GM21515 (cell line): ENCODE measurements around the gene TGFBR1.
A peak's percentile ranks its signal among the peaks of the same experiment; 100 is the strongest.

Experiments
- ATAC-seq: cut with Tn5 transposase; IDR thresholded peaks from one replicate; pipeline ENCODE4 v1.9.1; 2021; ENCODE audit not compliant: unreplicated experiment

TGFBR1 gene

DNA sequence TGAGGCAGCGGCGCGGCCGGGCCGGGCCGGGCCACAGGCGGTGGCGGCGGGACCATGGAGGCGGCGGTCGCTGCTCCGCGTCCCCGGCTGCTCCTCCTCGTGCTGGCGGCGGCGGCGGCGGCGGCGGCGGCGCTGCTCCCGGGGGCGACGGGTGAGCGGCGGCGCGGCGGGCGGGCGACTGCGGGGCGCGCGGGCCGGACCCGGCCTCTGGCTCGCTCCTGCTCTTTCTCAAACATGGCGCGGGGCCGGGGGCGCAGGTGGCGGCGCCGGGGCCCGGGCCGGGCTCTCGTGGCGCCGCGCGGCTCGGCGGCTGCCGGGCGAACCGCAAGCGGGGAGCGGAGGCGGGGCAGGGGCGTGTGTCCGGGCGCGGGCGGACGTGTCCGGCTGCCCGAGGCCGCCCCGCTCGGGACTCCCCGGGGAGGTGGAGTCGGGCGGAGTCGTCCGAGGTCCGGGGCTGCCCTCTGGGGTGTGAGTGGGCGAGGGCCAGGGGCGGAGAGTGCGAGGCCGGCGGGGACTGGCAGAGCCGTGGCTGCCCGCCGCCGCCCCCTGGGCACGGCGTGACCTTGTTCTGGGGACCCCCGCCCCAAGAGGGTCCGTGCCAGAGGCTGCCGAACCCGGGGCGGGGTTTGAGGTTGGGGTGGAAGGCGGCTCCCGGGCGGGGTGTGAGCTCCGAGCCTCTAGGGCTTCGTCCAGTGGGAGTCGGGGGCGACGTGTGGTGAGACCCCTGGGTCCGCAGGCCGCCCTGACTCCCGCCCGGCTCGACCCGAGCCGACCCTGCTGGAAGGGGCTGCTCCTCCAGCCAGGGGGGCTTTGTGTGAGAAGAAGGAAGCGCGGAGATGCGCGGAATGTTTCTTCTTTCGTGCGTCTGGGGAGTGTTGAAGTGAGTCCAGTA is 485 bp downstream of the TGFBR1 start:
- ATAC-seq, result peak; percentile 48

DNA sequence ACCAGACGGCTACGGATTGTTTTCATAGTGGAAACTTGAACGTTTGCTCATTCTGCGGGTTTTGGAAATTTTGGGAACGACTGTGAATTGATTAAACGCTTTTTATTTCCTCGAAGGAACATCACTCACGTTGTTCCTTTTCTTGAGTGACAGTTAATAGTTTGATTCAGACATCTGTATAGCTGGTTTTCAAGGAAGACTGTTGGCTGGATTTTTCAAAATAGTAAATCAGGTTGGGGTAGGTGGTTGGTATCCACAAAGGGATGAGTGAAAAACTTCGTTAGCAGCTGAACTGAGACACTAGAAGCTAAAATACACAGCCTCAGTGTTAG is 1.1 kb downstream of the TGFBR1 start:
- ATAC-seq, result no peak

DNA sequence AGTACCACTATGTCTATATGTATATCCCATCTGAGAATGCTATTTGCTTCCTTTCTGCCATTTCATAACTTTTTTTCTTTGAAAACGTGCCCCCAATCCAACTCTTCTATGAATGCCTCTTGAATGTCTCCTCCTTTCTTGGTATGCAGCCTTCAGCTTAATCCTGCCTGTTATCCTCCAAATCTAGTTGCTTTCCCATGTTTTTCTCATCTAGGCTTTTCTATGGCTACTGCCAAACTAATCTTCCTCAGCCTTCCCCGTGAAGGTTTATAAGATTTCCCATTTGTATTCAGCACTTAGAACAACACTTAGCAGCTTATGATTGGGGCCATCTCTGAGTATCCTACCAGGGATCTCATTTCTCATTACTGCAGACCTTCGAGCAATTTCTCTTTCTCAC is 2.5 kb downstream of the TGFBR1 start:
- no peak for ATAC-seq

DNA sequence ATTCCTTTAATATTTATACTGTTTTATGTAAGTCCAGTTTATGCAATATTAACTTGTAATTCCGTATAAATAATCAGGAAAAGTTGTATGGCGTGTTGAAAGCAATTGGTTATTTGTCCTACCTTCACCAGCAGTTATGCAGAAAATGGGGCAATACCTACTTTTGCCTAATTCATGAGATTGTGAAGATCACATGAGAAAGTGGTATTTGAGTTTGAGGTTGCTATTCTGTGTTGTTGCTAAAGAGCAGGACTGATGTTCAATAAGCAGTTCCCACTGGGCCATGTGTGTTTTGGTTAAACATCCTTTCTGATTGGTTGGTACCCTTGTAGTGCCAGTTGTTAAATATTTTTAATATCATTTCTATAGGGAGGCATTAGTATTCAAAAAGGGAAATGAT is 3.2 kb downstream of the TGFBR1 start:
- ATAC-seq, result no peak

GRCh38 chr9:99109522-99109921 is 4.6 kb downstream of the TGFBR1 start:
- no peak for ATAC-seq

- ATAC-seq, result no peak
Measured at GRCh38 chr9:99112750-99113413, 8.0 kb downstream of the TGFBR1 start.

- ATAC-seq, result no peak
Measured at GRCh38 chr9:99113414-99114048, 8.6 kb downstream of the TGFBR1 start.

DNA sequence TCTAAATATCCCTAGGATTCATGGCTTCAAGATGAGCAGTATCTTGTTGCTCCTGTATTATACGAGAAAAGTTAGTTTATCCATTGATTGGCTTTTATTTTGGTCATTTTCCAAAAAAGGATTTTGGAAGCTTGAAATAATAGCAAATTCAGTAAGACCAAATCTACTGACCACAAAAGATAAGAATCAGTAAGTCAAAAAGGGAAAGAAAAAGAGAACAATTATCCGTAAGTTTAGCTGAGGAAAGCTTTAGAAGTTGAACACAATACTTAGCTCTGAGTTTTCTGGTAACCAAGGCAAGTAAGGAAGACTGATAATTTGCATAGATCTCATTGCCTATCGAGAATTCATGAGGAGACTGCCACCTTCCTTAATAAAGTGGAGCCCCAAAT is 9.1 kb downstream of the TGFBR1 start:
- no peak for ATAC-seq

GRCh38 chr9:99114846-99115500 is 10.1 kb downstream of the TGFBR1 start:
- ATAC-seq, result no peak

DNA sequence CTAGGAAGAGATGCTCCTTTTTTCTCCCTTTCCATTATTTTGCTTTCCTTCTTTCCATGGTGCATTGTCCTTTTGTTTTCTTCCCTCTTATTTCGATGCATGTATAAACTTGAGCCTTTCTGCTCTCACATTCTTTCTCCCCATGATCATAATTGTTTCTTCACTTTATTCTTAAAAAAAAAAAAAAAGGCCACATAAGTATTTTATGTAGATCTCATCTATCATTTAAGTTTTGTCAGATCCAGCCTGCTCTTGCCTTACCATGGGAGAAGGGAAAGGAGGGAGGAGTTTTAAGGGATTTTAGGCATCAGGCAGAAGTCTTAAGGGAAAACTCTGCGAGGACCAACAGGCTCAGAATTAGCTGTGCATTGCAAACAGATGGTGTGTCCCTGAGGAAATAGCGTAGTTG is 11.1 kb downstream of the TGFBR1 start:
- no peak for ATAC-seq

DNA sequence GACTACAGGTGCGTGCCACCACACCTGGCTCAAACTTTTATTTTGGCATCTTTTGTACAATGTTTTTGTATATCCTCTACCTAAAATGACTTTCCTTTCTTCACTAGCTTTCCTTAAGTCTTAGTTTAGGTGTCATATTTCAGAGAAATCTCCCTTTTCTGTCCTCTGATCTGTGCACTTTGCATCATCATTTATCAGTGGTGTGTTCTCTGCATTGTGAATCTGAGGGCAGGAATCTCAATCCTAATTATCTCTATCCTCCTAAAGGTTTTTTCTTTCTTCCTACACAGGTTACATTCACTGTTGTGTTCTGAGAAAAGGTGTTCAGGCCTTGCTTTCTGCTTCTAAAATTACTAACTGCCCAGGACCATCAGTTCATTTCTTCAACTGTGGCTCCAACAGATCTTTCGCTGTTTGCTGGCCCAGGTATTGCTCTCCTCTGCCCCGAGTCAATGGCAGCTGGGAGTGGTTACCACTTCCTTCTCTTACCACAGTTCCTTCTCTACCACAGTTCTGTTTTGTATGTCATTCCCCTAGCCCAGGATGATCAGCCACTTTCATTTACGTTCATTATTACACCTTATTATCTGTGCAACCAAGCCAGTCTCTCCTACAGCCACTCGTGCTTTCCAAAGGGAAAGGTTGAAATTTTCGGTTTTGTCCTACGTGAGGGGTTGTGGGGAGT is 14.0 kb downstream of the TGFBR1 start:
- ATAC-seq, result peak; percentile 95

DNA sequence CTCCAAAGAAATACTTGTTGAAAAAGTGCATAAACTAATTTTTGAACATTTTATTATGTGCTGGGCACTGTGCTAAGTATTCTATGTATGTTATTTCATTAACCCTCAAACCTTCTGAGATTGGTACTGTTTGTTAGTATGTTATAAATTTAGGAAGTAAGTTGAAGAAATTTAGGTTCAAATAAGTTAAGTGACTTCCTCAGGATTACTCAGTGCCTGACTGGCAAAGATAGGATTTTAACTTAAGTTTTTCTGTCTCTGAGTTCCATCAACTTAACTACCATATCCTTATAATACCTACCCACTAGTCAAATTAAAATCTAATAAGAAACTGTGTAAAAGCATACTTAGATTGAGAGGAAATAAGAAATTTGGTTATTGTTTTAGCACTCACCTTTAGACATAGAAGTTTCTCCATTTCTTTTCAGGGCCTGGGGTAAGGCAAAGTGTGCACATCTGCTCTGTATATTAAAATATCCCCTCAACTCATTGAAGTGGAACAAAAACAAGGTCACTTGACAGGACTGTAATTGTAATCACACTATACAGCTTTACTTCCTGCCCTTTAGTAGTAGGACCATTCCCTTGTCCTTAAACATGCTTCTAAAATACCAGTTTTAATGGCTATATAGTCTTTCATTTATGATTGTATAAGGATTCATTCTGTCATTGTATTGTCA is 15.2 kb downstream of the TGFBR1 start:
- ATAC-seq, result no peak

- ATAC-seq, result no peak
Measured at GRCh38 chr9:99121604-99122003, 16.7 kb downstream of the TGFBR1 start.

GRCh38 chr9:99124534-99125255 is 19.8 kb downstream of the TGFBR1 start:
- ATAC-seq, result no peak

GRCh38 chr9:99125446-99125845 is 20.5 kb downstream of the TGFBR1 start:
- ATAC-seq, result no peak

- ATAC-seq, result no peak
Measured at GRCh38 chr9:99126312-99126711, 21.4 kb downstream of the TGFBR1 start.

DNA sequence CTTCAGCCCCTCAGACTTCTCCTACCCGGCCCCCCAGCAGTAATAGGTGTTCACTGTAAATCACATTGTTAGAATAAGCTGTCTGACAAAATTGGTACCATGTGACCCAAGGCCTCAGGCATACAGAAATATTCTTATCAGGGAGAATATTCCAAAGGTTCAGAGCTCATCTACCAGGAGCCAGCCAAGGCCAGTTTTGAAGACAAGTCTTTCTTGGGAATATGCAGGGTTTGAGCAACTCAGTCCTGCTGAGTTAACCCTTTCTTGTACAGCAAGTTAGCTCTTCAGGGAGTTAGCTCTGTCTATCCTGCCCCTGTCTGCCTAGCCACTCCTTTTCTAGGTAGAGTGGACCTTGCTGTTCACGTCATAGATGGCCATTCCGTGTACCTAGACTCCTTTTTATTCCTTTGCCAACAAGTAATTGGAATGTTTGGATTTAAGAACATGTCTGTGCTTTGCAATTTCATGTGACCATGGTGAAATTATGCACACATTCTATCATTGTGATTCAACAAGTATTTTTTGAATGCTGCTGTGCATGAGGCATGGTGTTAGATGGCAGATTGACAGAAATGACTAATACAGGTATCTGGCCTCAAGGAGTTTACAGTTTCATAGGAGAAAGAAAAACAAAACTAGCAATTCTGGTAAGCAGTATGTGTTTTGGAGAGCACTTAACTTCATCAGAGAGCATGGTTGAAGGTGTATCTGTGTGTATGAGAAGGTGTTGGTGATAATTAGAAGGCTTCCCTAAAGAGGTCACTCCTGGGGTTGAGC is 22.6 kb downstream of the TGFBR1 start:
- no peak for ATAC-seq

DNA sequence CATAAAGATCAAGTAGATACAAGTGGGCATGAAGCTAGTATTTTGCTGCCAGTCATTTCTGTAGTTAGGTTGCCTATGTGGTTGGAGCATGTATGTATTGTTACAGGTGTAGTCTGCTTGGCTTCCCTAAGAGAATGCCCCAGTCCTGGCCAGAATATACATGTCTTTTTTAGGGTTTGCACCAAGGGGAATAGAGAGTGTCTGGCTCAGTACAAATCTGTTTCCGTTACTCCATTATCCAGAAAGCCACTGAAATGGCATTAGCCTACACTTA is 23.2 kb downstream of the TGFBR1 start:
- ATAC-seq, result no peak

- no peak for ATAC-seq
Measured at GRCh38 chr9:99129091-99129490, 24.2 kb downstream of the TGFBR1 start.
